Measurements from ENCODE around the gene DDX25.

The DDX25 gene

DNA sequence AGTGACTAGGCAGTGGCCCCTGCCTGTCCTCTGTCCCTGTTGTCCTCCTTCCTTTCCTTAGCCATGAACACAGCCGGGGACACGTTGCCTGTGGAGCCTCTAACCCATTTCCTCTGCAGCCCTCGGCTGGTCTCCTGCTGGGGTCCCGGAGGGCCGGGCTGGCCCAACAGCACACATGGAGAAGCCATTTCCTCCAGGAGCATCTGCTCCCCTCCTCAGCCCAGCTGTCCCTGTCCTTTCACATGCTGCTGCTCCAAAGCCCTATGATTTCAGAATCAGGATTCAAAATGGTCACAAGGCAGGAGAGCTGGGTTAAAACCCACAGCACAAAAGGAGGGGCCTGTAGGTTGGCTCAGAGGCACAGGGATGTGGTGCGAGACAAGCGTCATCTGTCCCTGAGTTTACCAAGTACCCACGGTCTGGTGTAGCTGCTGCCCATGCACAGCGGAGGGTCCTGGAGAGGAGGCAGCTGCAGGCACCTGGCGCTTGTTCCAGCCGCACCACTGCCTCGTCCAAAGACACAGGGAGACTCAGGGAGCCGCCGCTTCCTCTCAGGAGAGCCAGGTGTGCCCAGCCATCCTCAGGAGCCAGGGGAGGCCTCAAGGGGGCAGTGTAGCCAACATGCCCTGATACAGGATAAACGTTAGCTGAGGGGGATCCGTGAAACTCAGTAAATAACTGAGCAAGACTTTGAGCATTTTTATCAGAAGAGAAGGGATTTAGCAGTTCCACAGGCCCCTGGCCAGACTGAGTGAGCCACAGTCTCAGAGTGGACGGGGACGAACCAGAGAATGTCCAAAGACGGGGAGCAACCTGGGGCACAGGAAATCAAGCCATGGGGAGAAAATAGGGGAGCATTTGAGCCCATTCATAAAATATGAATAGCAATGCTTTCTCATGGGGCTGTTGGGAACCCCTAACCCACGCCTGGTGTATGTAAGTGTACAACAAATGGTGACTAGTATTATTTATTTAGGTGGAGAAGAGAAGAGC, 37.6 kb downstream of the DDX25 start:
- Histone ChIP-seq H3K4me2 (ENCODE audit: low read depth, low read length, poor library complexity, severe bottlenecking) (no peak overlapping the region), H3K4me3 (ENCODE audit: insufficient read depth, low read length, poor library complexity, severe bottlenecking) (no peak overlapping the region), H3K27ac (ENCODE audit: low read depth, low read length) (no peak overlapping the region), H3K9me2 (replicated peaks; ENCODE audit: insufficient read depth, low read length) (no peaks in the 10 kb centered on the region), H3K9me3 (ENCODE audit: insufficient read depth, low read length) (no peaks in the 10 kb centered on the region), H2AFZ (ENCODE audit: low read depth, low read length, severe bottlenecking) (no peak overlapping the region), H3K27me3 (ENCODE audit: low read length) (no peaks in the 10 kb centered on the region), H4K20me1 (ENCODE audit: low read depth, low read length) (no peaks in the 10 kb centered on the region), H3K36me3 (ENCODE audit: low read length) (no peaks in the 10 kb centered on the region), H3K9ac (ENCODE audit: low read length) (no peak overlapping the region), H3F3A (ENCODE audit: insufficient read depth) (no peaks in the 10 kb centered on the region), H3K79me2 (ENCODE audit: insufficient read depth, low read length) (no peaks in the 10 kb centered on the region)
- TF ChIP-seq, protein P1, sequence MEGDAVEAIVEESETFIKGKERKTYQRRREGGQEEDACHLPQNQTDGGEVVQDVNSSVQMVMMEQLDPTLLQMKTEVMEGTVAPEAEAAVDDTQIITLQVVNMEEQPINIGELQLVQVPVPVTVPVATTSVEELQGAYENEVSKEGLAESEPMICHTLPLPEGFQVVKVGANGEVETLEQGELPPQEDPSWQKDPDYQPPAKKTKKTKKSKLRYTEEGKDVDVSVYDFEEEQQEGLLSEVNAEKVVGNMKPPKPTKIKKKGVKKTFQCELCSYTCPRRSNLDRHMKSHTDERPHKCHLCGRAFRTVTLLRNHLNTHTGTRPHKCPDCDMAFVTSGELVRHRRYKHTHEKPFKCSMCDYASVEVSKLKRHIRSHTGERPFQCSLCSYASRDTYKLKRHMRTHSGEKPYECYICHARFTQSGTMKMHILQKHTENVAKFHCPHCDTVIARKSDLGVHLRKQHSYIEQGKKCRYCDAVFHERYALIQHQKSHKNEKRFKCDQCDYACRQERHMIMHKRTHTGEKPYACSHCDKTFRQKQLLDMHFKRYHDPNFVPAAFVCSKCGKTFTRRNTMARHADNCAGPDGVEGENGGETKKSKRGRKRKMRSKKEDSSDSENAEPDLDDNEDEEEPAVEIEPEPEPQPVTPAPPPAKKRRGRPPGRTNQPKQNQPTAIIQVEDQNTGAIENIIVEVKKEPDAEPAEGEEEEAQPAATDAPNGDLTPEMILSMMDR (IDR thresholded peaks at IDR 0.05; ENCODE audit: insufficient read depth, low read length, poor library complexity, severe bottlenecking): peak; percentile 42
- TF ChIP-seq EZH2phosphoT487 (conservative IDR thresholded peaks at IDR 0.05; ENCODE audit: low read length): no peak

DNA sequence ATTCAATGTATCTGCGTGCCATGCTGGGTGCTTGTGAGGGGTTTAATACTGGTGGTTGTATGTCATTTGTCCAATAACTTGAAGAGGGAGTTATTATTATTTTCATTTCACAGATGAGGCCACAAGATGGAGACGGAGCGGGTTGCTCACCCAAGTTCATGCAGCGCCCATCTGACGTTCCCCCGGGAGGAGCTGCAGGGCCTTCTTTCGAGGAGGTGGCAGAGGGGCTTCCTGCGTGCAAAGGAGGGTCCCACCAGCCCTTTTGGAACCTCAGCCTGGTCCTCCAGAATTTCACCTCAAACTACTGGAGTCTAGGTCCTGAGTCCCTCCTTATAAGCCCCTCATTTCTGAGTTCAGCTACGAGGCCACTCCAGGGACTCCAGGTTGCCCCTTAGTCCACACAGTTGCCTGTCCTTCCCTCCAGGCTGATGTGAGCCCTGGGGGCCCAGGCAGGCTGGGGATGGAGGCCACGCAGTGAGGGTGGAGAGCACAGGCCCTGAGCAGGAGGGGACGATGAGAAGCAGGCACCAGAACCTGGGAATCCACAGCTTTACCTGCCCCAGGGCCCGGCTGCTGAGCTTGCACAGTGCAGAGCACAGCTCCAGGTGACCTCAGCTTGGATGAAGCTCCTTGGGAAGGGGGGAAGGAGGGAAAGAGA, 38.6 kb downstream of the DDX25 start:
- no peaks in the 10 kb centered on the region for H3K79me2 ChIP-seq (ENCODE audit: insufficient read depth, low read length)
- no peaks in the 10 kb centered on the region for H3K9me3 ChIP-seq (ENCODE audit: insufficient read depth, low read length)
- H3K27ac ChIP-seq (ENCODE audit: low read depth, low read length): no peak overlapping the region
- H3K27me3 ChIP-seq (ENCODE audit: low read length): no peaks in the 10 kb centered on the region
- no peak overlapping the region for H3K9ac ChIP-seq (ENCODE audit: low read length)
- H3K36me3 ChIP-seq (ENCODE audit: low read length): no peaks in the 10 kb centered on the region
- no peak overlapping the region for H3K4me3 ChIP-seq (ENCODE audit: insufficient read depth, low read length, poor library complexity, severe bottlenecking)
- H3F3A ChIP-seq (ENCODE audit: insufficient read depth): no peaks in the 10 kb centered on the region
- no peak for TF ChIP-seq EZH2phosphoT487 (conservative IDR thresholded peaks at IDR 0.05; ENCODE audit: low read length)
- TF ChIP-seq, protein P1 (IDR thresholded peaks at IDR 0.05; ENCODE audit: insufficient read depth, low read length, poor library complexity, severe bottlenecking): no peak
- H4K20me1 ChIP-seq (ENCODE audit: low read depth, low read length): no peaks in the 10 kb centered on the region
- no peaks in the 10 kb centered on the region for H3K9me2 ChIP-seq (replicated peaks; ENCODE audit: insufficient read depth, low read length)
- H2AFZ ChIP-seq (ENCODE audit: low read depth, low read length, severe bottlenecking): no peak overlapping the region
- H3K4me2 ChIP-seq (ENCODE audit: low read depth, low read length, poor library complexity, severe bottlenecking): no peak overlapping the region

DNA sequence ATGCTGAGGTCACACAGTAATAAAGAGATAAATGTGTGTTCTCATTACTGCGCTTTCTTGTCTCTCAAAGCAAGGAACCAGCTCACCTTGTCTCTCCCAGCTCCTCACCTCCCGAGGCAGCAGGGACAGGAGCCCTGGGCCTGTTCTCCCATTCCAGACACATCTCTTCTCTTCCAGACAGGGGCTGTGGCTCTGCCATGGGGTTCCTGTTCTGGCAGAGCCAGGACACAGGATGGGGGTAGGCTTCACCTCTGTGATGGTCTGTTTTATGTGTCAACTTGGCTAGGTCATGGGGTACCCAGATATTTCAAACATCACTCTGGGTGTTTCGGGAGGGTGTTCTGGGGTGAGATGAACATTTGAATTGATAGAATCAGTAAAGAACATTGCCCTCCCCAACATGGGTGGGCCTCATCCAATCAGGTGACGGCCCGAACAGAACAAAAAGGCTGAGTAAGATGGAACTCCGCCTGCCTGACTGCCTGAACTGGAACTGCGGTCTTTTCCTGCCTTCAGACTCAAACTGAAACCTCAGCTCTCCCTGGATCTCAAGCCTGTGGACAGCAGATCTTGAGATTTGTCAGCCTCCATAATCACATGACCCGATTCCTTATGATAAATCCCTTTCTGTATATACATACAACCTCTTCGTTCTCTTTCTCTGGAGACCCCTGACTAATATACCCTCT, 39.5 kb downstream of the DDX25 start:
- no peaks in the 10 kb centered on the region for H3K36me3 ChIP-seq (ENCODE audit: low read length)
- H3K27me3 ChIP-seq (ENCODE audit: low read length): no peaks in the 10 kb centered on the region
- no peak overlapping the region for H3K4me2 ChIP-seq (ENCODE audit: low read depth, low read length, poor library complexity, severe bottlenecking)
- no peaks in the 10 kb centered on the region for H3K9me3 ChIP-seq (ENCODE audit: insufficient read depth, low read length)
- H2AFZ ChIP-seq (ENCODE audit: low read depth, low read length, severe bottlenecking): no peak overlapping the region
- no peak overlapping the region for H3K4me3 ChIP-seq (ENCODE audit: insufficient read depth, low read length, poor library complexity, severe bottlenecking)
- H3K9me2 ChIP-seq (replicated peaks; ENCODE audit: insufficient read depth, low read length): no peaks in the 10 kb centered on the region
- no peak overlapping the region for H3K9ac ChIP-seq (ENCODE audit: low read length)
- H3K79me2 ChIP-seq (ENCODE audit: insufficient read depth, low read length): no peaks in the 10 kb centered on the region
- TF ChIP-seq, protein P1 (IDR thresholded peaks at IDR 0.05; ENCODE audit: insufficient read depth, low read length, poor library complexity, severe bottlenecking): no peak
- TF ChIP-seq EZH2phosphoT487 (conservative IDR thresholded peaks at IDR 0.05; ENCODE audit: low read length): no peak
- H3K27ac ChIP-seq (ENCODE audit: low read depth, low read length): no peak overlapping the region
- no peaks in the 10 kb centered on the region for H3F3A ChIP-seq (ENCODE audit: insufficient read depth)
- H4K20me1 ChIP-seq (ENCODE audit: low read depth, low read length): no peaks in the 10 kb centered on the region

Measured in SU-DHL-6 (cell line).